ENCODE data around the gene PIAS1.
A peak's percentile ranks its signal among the peaks of the same experiment; 100 is the strongest.
"Not testable (repeated sequence)": the region's sequence is repeated elsewhere in the genome, so short reads cannot be mapped to it uniquely, and the experiment has no call there.

PIAS1 gene

GRCh38 chr15:68053701-68054627 lies at the start of gene PIAS1:
Gene PIAS1 (plus strand): TSS chr15:68054315. CDS start chr15:68054327, 12 bp downstream.
- DNase-seq (ENCODE audit: low spot score): peak; percentile 97

- not testable (repeated sequence) for DNase-seq (ENCODE audit: low spot score)
Measured at GRCh38 chr15:68007642-68008041, 46.5 kb upstream of the PIAS1 start.

GRCh38 chr15:68010361-68011153 lies 43.6 kb upstream of the PIAS1 start:
- DNase-seq (ENCODE audit: low spot score): no peak

- DNase-seq (ENCODE audit: low spot score): peak; percentile 68
Measured at GRCh38 chr15:68012911-68013310, 41.2 kb upstream of the PIAS1 start.

- DNase-seq (ENCODE audit: low spot score): no peak
Measured at GRCh38 chr15:68014219-68014618, 39.9 kb upstream of the PIAS1 start.

- no peak for DNase-seq (ENCODE audit: low spot score)
Measured at GRCh38 chr15:68015244-68015643, 38.9 kb upstream of the PIAS1 start.

GRCh38 chr15:68017201-68017600 lies 36.9 kb upstream of the PIAS1 start:
- DNase-seq (ENCODE audit: low spot score): peak; percentile 38

GRCh38 chr15:68018797-68019444 lies 35.2 kb upstream of the PIAS1 start:
- no peak for DNase-seq (ENCODE audit: low spot score)

GRCh38 chr15:68019814-68020525 lies 34.1 kb upstream of the PIAS1 start:
- DNase-seq (ENCODE audit: low spot score): no peak

- DNase-seq (ENCODE audit: low spot score): no peak
Measured at GRCh38 chr15:68020685-68021084, 33.4 kb upstream of the PIAS1 start.

GRCh38 chr15:68022061-68022460 lies 32.1 kb upstream of the PIAS1 start:
- DNase-seq (ENCODE audit: low spot score): no peak

GRCh38 chr15:68023307-68024101 lies 30.6 kb upstream of the PIAS1 start:
- DNase-seq (ENCODE audit: low spot score): no peak

- DNase-seq (ENCODE audit: low spot score): no peak
Measured at GRCh38 chr15:68025835-68026424, 28.2 kb upstream of the PIAS1 start.

- no peak for DNase-seq (ENCODE audit: low spot score)
Measured at GRCh38 chr15:68027388-68027787, 26.7 kb upstream of the PIAS1 start.

GRCh38 chr15:68028137-68028887 lies 25.8 kb upstream of the PIAS1 start:
- DNase-seq (ENCODE audit: low spot score): no peak

GRCh38 chr15:68028888-68029207 lies 25.3 kb upstream of the PIAS1 start:
- DNase-seq (ENCODE audit: low spot score): no peak

GRCh38 chr15:68029959-68030358 lies 24.2 kb upstream of the PIAS1 start:
- no peak for DNase-seq (ENCODE audit: low spot score)

- DNase-seq (ENCODE audit: low spot score): no peak
Measured at GRCh38 chr15:68031404-68031803, 22.7 kb upstream of the PIAS1 start.

- no peak for DNase-seq (ENCODE audit: low spot score)
Measured at GRCh38 chr15:68032672-68033071, 21.4 kb upstream of the PIAS1 start.

GRCh38 chr15:68034081-68034480 lies 20.0 kb upstream of the PIAS1 start:
- no peak for DNase-seq (ENCODE audit: low spot score)

All from LoVo (cell line).